OCI-LY3 (cell line): ENCODE measurements around the gene IRF6.

ENCODE experiments used
- H2AFZ ChIP-seq: fragments of 200-600, 300-600 bp; shearing (Covaris generic); 2 replicates; pipeline ENCODE4 v1.6.0; 2014; ENCODE audit warnings: antibody characterized with exemption, low read depth, low read length
- H3K27ac ChIP-seq: fragments of 200-600, 300-600 bp; sonication (generic); 2 replicates; pipeline ENCODE4 v1.5.1; 2014; ENCODE audit warnings: mild to moderate bottlenecking, low read length, moderate library complexity, mixed read lengths
- H3K27me3 ChIP-seq: fragments of 200-600, 300-600 bp; sonication (generic); 2 replicates; pipeline ENCODE4 v1.6.1; 2014; ENCODE audit warnings: low read depth, low read length, mixed read lengths
- H3K36me3 ChIP-seq: fragments of 200-600, 300-600 bp; sonication (generic); replicated peaks from 2 replicates; pipeline ENCODE3; 2014; ENCODE audit warnings: low read depth, low read length, mixed read lengths
- H3K4me1 ChIP-seq: fragments of 300-600, 200-600 bp; sonication (generic); 2 replicates; pipeline ENCODE4 v1.6.1; 2014; ENCODE audit warnings: low read length, mixed read lengths
- H3K4me2 ChIP-seq: fragments of 200-600, 300-600 bp; sonication (generic); 2 replicates; pipeline ENCODE4 v1.6.1; 2014; ENCODE audit warnings: low read length, mixed read lengths
- H3K4me3 ChIP-seq: fragments of 300-600, 200-600 bp; sonication (generic); 2 replicates; pipeline ENCODE4 v1.5.1; 2014; ENCODE audit warnings: antibody characterized with exemption, mild to moderate bottlenecking, low read length, moderate library complexity
- H3K79me2 ChIP-seq: fragments of 300-600, 200-600 bp; shearing (Covaris generic); 2 replicates; pipeline ENCODE4 v1.6.1; 2014; ENCODE audit warnings: mild to moderate bottlenecking, low read length, mixed read lengths
- H3K9ac ChIP-seq: fragments of 300-600, 200-600 bp; shearing (Covaris generic); 2 replicates; pipeline ENCODE4 v1.6.0; 2014; ENCODE audit warnings: mild to moderate bottlenecking, low read length, moderate library complexity
- H3K9me3 ChIP-seq: fragments of 200-600, 300-600 bp; shearing (Covaris generic); 2 replicates; pipeline ENCODE4 v1.6.1; 2014; ENCODE audit warnings: low read length, mixed read lengths; ENCODE audit not compliant: insufficient read depth
- H4K20me1 ChIP-seq: fragments of 200-600, 300-600 bp; sonication (generic); 2 replicates; pipeline ENCODE4 v1.6.1; 2016; ENCODE audit warnings: low read length, mixed read lengths; ENCODE audit not compliant: insufficient read depth
- CTCF ChIP-seq: fragments of 200-600, 300-600 bp; sonication (generic); IDR thresholded peaks from 2 replicates; pipeline ENCODE4 v1.5.1; 2014; ENCODE audit warnings: antibody characterized with exemption, low read length, low read depth
- EZH2phosphoT487 ChIP-seq: fragments of 200-600 bp; shearing (Covaris generic); IDR thresholded peaks from 2 replicates; pipeline ENCODE4 v1.6.1; 2018; ENCODE audit warnings: antibody characterized with exemption, mixed run types, low read depth

Gene IRF6

DNA sequence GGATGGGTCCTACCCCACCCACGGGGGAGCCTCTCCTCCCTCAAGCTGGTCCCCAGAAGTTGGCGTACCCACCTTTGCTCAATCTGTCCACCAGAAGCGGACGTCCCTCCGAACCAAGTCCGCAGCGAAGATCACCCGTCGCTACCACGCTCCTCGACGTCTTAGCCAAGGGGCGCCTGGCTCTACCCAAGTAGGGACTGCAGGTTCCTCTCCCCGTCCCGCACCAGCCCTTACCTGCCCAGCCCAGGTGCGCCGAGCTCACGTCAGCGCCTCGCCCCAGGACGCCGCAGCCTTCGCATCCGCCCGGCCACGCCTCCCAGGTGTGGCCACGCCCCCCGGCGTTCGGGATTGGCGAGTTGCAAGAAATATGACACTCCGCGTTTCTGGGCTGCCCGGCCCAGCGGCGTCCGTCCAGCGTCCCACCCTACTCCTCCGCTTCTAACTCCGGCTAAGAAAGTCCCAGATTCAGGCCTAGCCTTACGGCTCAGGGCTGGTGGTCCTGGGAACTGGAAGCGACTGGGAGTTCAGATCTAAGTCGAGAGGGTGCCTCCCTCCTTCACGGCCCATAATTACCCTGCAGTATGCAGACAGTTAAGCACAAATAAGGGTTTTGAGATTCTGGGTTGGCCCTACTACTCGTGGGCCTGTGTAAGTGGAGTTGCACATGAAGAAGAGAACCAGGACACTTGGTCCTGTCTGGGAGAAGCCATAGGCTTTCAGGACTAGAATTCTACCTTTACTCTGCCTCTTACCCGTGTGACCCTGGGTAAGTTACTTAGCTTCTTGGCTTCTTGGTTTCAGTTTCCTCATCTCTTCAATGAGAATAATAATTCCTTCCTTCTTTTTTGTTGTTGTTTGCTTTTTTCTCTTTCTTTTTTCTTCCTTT, at the start of gene IRF6:
IRF6 (minus strand) TSS at position 268 of the 886 bp plus-strand sequence. CDS start 4,729 bp downstream, outside the sequence.
- no peaks in the 10 kb centered on the region for H3K27me3 ChIP-seq
- H3K9ac ChIP-seq: no peak within 1 kb of the TSS
- H4K20me1 ChIP-seq: no peaks in the 10 kb centered on the region
- no peaks in the 10 kb centered on the region for H3K36me3 ChIP-seq
- no peaks in the 10 kb centered on the region for H3K4me1 ChIP-seq
- no peak within 1 kb of the TSS for H2AFZ ChIP-seq
- H3K4me2 ChIP-seq: no peak within 1 kb of the TSS
- no peak for TF ChIP-seq CTCF
- no peak for TF ChIP-seq EZH2phosphoT487
- H3K4me3 ChIP-seq: no peak within 1 kb of the TSS
- no peaks in the 10 kb centered on the region for H3K9me3 ChIP-seq
- H3K27ac ChIP-seq: no peak within 1 kb of the TSS
- no peaks in the 10 kb centered on the region for H3K79me2 ChIP-seq

DNA sequence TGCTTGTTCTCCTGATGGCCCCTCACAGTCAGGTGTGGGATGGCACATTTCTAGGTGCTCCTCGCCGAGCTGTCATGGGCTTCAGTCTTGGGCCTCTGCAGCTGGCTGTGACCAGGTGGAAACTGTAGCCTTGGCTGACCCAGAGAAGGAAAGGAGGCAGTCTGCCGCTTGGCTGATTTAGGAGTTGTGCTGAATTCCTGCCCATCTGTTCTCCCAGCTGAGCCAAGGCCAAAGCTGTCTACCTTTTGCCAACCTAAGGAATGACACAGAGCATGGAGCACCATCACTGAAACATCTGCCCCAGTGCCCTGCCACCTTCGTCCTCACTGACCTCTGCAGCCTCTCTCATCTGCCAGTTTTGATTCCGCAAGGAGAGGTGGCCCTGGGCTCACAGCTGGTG, 49.7 kb upstream of the IRF6 start:
- Histone ChIP-seq H3K4me3 (no peak overlapping the region), H3K36me3 (peaks cover 49% of the 10 kb centered on the region), H3K4me1 (no peaks in the 10 kb centered on the region), H4K20me1 (no peaks in the 10 kb centered on the region), H3K27me3 (no peaks in the 10 kb centered on the region), H3K79me2 (no peaks in the 10 kb centered on the region), H3K9ac (no peak overlapping the region), H3K27ac (no peak overlapping the region), H2AFZ (no peak overlapping the region), H3K4me2 (no peak overlapping the region), H3K9me3 (no peaks in the 10 kb centered on the region)
- TF ChIP-seq CTCF: no peak

DNA sequence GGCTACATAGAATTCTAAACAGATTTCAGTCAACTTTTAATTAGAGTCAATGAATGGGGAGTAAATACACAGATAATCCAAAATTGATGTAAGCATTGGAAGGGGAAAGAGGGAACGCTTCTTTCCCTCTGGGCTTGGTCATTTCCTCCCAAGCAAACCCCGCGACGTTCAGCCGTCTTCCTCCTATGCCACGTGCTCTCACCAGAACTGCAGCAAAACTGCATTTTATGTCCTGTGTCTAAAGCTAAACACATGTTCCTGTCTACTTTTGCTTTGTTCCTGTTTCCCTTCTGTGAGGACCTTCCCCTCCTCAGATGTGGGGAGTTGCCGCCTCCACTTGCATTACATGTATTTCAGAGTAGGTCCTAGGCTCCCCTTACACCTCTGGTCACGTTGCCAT, 49.1 kb upstream of the IRF6 start:
- H3K36me3 ChIP-seq: peaks cover 49% of the 10 kb centered on the region
- TF ChIP-seq CTCF (no peak), EZH2phosphoT487 (no peak)
- H3K4me2 ChIP-seq: no peak overlapping the region
- no peak overlapping the region for H2AFZ ChIP-seq
- H3K27ac ChIP-seq: no peak overlapping the region
- no peak overlapping the region for H3K4me3 ChIP-seq
- H3K9ac ChIP-seq: no peak overlapping the region
- no peaks in the 10 kb centered on the region for H3K9me3 ChIP-seq
- H4K20me1 ChIP-seq: no peaks in the 10 kb centered on the region
- H3K4me1 ChIP-seq: no peaks in the 10 kb centered on the region
- no peaks in the 10 kb centered on the region for H3K27me3 ChIP-seq
- H3K79me2 ChIP-seq: no peaks in the 10 kb centered on the region

DNA sequence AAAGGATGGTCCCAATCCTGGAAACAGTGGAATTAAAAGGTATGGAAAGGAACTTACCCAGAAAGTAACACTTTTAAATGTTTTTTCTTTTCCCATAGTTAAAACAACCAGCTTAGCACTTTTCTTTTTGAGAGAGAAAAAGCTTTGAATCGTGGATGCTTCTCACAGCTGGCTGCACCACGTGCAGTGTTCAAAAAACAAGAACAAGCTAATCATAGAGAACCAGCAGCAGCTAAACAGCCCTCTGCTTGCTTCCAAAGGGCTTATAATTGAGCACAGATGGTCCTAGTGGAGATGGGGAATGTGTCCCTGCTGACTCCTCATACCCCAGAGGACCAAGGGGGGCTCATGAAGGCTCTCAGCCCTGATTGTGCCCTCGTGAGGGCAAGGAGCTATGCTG, 48.3 kb upstream of the IRF6 start:
- Histone ChIP-seq H3K9ac (no peak overlapping the region), H3K27me3 (no peaks in the 10 kb centered on the region), H3K27ac (no peak overlapping the region), H3K4me1 (no peaks in the 10 kb centered on the region), H3K79me2 (no peaks in the 10 kb centered on the region), H3K36me3 (peaks cover 49% of the 10 kb centered on the region), H2AFZ (no peak overlapping the region), H4K20me1 (no peaks in the 10 kb centered on the region), H3K4me2 (no peak overlapping the region), H3K9me3 (no peaks in the 10 kb centered on the region), H3K4me3 (no peak overlapping the region)
- TF ChIP-seq CTCF (no peak), EZH2phosphoT487 (no peak)
